Measurements from ENCODE around the gene DLG1.

DLG1 gene

GRCh38 chr3:196998966-196999760 lies 299.2 kb downstream of the DLG1 start:
- no peak for DNase-seq (ENCODE audit: low read depth in 3 of 3)

DNA sequence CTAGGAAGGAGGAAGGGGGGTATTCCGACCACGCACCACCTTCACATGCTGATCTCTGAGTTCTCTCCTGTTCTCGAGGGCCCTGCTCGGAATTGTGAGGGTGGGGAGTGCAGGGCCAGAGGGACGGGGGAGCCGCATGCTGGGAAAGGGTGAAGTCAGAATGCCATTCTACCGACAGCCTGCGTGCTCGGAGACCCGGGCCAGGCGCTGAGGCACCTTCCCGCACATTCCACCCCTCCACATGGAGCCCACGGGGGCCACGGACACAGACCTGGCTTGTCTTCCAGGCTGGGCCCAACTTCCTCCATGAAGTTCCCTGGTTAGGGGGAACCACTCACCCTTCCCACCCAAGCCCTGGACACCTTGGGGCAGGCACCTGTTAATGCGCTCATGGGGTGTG lies 301.1 kb downstream of the DLG1 start:
- no peak for DNase-seq (ENCODE audit: low read depth in 3 of 3)

DNA sequence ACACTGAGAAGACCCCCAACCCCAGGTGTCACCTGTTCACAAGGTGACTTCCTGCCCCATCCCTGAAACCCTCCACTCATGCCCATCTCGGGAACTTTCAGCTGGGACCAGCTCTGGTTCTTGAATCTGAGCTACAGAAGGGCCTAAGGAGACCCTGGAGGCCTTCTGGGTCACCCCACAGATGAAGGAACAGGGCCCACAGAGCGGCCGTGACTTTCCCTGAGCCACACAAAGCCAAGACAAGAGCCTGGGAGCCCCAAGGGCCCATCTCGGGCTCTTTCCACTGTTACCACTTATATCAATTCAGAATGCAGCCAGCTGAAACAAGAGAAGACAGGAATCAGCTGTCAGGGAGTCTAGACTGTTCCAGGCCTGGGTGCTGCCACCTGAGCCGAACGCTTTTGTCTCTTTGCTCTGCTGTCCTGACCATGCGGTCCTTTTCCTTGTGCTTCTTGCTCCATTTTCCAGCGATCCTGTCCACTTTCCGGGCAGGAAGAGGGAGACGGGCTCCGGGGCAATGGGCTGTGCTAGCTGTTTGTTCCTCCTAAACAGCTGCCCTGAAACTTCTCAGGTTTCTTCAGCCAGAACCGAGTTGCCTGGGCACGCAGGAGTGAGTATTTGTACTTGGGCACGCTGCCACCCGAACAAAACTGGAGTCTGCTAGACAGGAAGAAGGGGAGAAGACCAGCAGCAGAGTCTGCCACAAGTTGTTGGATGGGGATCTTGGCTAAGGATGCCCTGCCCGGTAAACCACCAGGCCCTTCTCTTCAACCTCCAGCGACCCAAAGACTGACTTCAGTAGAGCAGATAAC lies 301.8 kb downstream of the DLG1 start:
- no peak for DNase-seq (ENCODE audit: low read depth in 3 of 3)

- DNase-seq (ENCODE audit: low read depth in 3 of 3) = no peak
Observed at GRCh38 chr3:196995646-196996355, 302.6 kb downstream of the DLG1 start.

GRCh38 chr3:196995027-196995426 lies 303.4 kb downstream of the DLG1 start:
- no peak for DNase-seq (ENCODE audit: low read depth in 3 of 3)

DNA sequence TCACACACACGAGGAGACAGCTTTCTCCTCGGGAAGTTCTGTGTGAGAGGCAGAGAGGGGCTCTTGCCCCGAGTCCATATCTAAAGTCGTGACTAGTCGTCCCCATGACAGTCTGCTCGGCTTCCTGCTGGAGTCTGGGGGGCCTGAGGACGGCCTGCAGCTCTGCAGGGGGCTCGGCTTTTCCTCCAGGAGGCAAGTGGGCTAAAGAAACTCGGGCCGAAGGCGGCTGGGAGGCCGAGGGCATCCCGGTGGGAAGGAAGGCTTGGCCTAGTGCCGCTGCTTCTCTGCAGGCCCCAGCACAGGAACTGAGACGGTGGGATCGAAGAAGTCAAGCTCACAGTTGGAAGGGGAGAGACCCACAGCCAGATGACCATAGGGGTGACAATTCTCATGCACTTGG lies 304.4 kb downstream of the DLG1 start:
- DNase-seq (ENCODE audit: low read depth in 3 of 3) = no peak
